H1 (cell line): ENCODE results near the gene BHMT. TPM values are rescaled to one million over a fixed set of nuclear protein-coding genes. Genes with fewer than 3 reads are reported as not detected.

Experiments used
- CTCF ChIA-PET: fragments of 300-600 bp; sonication (Branson Sonifier 250); formaldehyde crosslinking; loops from one replicate; lab custom pipeline; 2021; ENCODE audit not compliant: partially characterized antibody; lab: Charles Lee
- POLR2A ChIA-PET: fragments of 300-600 bp; sonication (Branson Sonifier 250); formaldehyde crosslinking; loops from one replicate; lab custom pipeline; 2021; ENCODE audit warnings: inconsistent platforms; ENCODE audit not compliant: partially characterized antibody; lab: Charles Lee
- DNase-seq, 2 experiments: peaks; one replicate each; pipeline versions ENCODE4 v3.0.0 to v3.0.0-alpha.2; 2010 to 2022; ENCODE audit warnings: low spot score in 2 of 2, low read depth in 1 of 2, mixed read lengths in 1 of 2
- FAIRE-seq: peaks from 2 replicates; lab custom pipeline; 2011; peaks lifted over from hg19 to GRCh38; lab: Jason Lieb, UNC
- H2AFZ ChIP-seq: 2 replicates; pipeline ENCODE4 v1.8.1; 2012; ENCODE audit warnings: low read length, inconsistent platforms
- H2AK5ac ChIP-seq: 2 replicates; pipeline ENCODE4 v1.6.1; 2013; ENCODE audit warnings: low read depth, low read length
- H2BK120ac ChIP-seq: replicated peaks from 2 replicates; pipeline ENCODE3; 2013; ENCODE audit warnings: low read depth, low read length, inconsistent platforms
- H2BK12ac ChIP-seq: 2 replicates; pipeline ENCODE4 v1.6.1; 2013; ENCODE audit warnings: low read depth, low read length
- H2BK15ac ChIP-seq: 2 replicates; pipeline ENCODE4 v1.6.1; 2013; ENCODE audit warnings: low read length
- H2BK20ac ChIP-seq: 2 replicates; pipeline ENCODE4 v1.6.1; 2013; ENCODE audit warnings: low read length
- H2BK5ac ChIP-seq: 2 replicates; pipeline ENCODE4 v1.6.1; 2013; ENCODE audit warnings: low read depth, low read length
- H3K14ac ChIP-seq: 2 replicates; pipeline ENCODE4 v1.6.1; 2013; ENCODE audit warnings: inconsistent platforms; ENCODE audit not compliant: insufficient read length
- H3K18ac ChIP-seq: 2 replicates; pipeline ENCODE4 v1.6.1; 2013; ENCODE audit warnings: low read length; ENCODE audit errors: extremely low read depth
- H3K23ac ChIP-seq: 2 replicates; pipeline ENCODE4 v1.6.1; 2013; ENCODE audit warnings: inconsistent platforms; ENCODE audit not compliant: insufficient read length
- H3K23me2 ChIP-seq: 2 replicates; pipeline ENCODE4 v1.6.1; 2013; ENCODE audit warnings: low read depth, low read length
- H3K27ac ChIP-seq: 2 replicates; pipeline ENCODE4 v1.6.1; 2011; ENCODE audit warnings: low read depth, low read length, inconsistent platforms
- H3K27me3 ChIP-seq, 4 experiments: replicated peaks in 1 of 4; 1 replicate in 1 of 4; 2 replicates in 3 of 4; pipeline versions ENCODE4 v1.6.1 to v1.8.1; 2011 to 2013; ENCODE audit warnings: low read length in 3 of 4, mild to moderate bottlenecking in 3 of 4, inconsistent platforms in 2 of 4, mixed read lengths in 2 of 4, moderate library complexity in 1 of 4; ENCODE audit not compliant: control insufficient read depth in 3 of 4, insufficient read depth in 3 of 4; ENCODE audit errors: extremely low read depth in 1 of 4
- H3K36me3 ChIP-seq, 4 experiments: 2 replicates each; pipeline versions ENCODE4 v1.6.1 to v1.8.1; 2011 to 2013; ENCODE audit warnings: mild to moderate bottlenecking in 4 of 4, low read length in 3 of 4, moderate library complexity in 2 of 4, control low read depth in 1 of 4, inconsistent platforms in 1 of 4; ENCODE audit not compliant: insufficient read depth in 4 of 4, control insufficient read depth in 2 of 4
- H3K4ac ChIP-seq: replicated peaks from 2 replicates; pipeline ENCODE3; 2013; ENCODE audit warnings: low read length, low read depth, mixed read lengths, inconsistent platforms; ENCODE audit not compliant: insufficient read length
- H3K4me1 ChIP-seq, 4 experiments: replicated peaks in 1 of 4; 1 replicate in 1 of 4; 2 replicates in 3 of 4; pipeline versions ENCODE4 v1.6.1 to v1.8.1; 2011 to 2013; ENCODE audit warnings: low read length in 3 of 4, inconsistent platforms in 2 of 4, mixed read lengths in 1 of 4; ENCODE audit not compliant: insufficient read depth in 4 of 4, control insufficient read depth in 3 of 4
- H3K4me2 ChIP-seq, 2 experiments: 2 replicates each; pipeline versions ENCODE4 v1.6.1 to v1.8.1; 2011 to 2013; ENCODE audit warnings: low read depth in 2 of 2, low read length in 2 of 2, control low read depth in 1 of 2, inconsistent platforms in 1 of 2, mild to moderate bottlenecking in 1 of 2; ENCODE audit not compliant: insufficient read depth in 1 of 2
- H3K4me3 ChIP-seq, 4 experiments: fragments of 200-600, 300-600 bp in 1 of 4; sonication (generic), shearing (Covaris generic), sonication (Bioruptor Twin) in 1 of 4; 2 replicates each; pipeline versions ENCODE4 v1.5.1 to v1.8.1; 2011 to 2016; ENCODE audit warnings: low read length in 4 of 4, low read depth in 3 of 4, control low read depth in 2 of 4, inconsistent platforms in 2 of 4, mild to moderate bottlenecking in 2 of 4, mixed read lengths in 1 of 4, moderate library complexity in 1 of 4; ENCODE audit not compliant: insufficient read depth in 2 of 4; ENCODE audit errors: extremely low read depth in 1 of 4
- H3K56ac ChIP-seq: replicated peaks from 2 replicates; pipeline ENCODE3; 2013; ENCODE audit warnings: low read depth, mild to moderate bottlenecking, mixed read lengths, low read length, inconsistent platforms; ENCODE audit not compliant: insufficient read length
- H3K79me1 ChIP-seq: 2 replicates; pipeline ENCODE4 v1.6.1; 2013; ENCODE audit warnings: low read depth, low read length, control low read depth
- H3K79me2 ChIP-seq, 2 experiments: 2 replicates each; pipeline versions ENCODE4 v1.6.1 to v1.8.1; 2012 to 2013; ENCODE audit warnings: low read length in 2 of 2, mild to moderate bottlenecking in 2 of 2, inconsistent platforms in 1 of 2; ENCODE audit not compliant: insufficient read depth in 2 of 2, control insufficient read depth in 1 of 2
- H3K9ac ChIP-seq, 4 experiments: replicated peaks in 1 of 4; 1 replicate in 1 of 4; 2 replicates in 3 of 4; pipeline versions ENCODE4 v1.6.1 to v1.8.1; 2011 to 2013; ENCODE audit warnings: low read depth in 3 of 4, low read length in 3 of 4, control low read depth in 2 of 4, mild to moderate bottlenecking in 2 of 4, moderate library complexity in 2 of 4, inconsistent platforms in 1 of 4; ENCODE audit errors: extremely low read depth in 1 of 4
- H3K9me3 ChIP-seq, 2 experiments: 2 replicates each; pipeline versions ENCODE4 v1.6.1 to v1.8.1; 2012 to 2013; ENCODE audit warnings: mild to moderate bottlenecking in 2 of 2, moderate library complexity in 2 of 2, control low read depth in 1 of 2, inconsistent platforms in 1 of 2, low read depth in 1 of 2, low read length in 1 of 2, mixed read lengths in 1 of 2; ENCODE audit not compliant: insufficient read depth in 2 of 2
- H4K20me1 ChIP-seq, 2 experiments: replicated peaks in 1 of 2; 2 replicates each; pipeline versions ENCODE3 to v1.8.1; 2011 to 2013; ENCODE audit warnings: inconsistent platforms in 2 of 2, low read length in 2 of 2, mild to moderate bottlenecking in 1 of 2; ENCODE audit not compliant: insufficient read depth in 2 of 2, control insufficient read depth in 1 of 2
- H4K5ac ChIP-seq: 2 replicates; pipeline ENCODE4 v1.6.1; 2013; ENCODE audit warnings: low read length, low read depth, mixed read lengths, inconsistent platforms; ENCODE audit not compliant: insufficient read length
- H4K8ac ChIP-seq: 2 replicates; pipeline ENCODE4 v1.8.0; 2013; ENCODE audit warnings: mild to moderate bottlenecking, moderate library complexity, low read length, inconsistent platforms; ENCODE audit not compliant: insufficient read depth; ENCODE audit errors: extremely low read depth
- H4K91ac ChIP-seq: replicated peaks from 2 replicates; pipeline ENCODE3; 2013; ENCODE audit warnings: low read length, mixed read lengths, inconsistent platforms; ENCODE audit not compliant: insufficient read length
- HDAC2 ChIP-seq, 2 experiments: fragments of 300-600 bp in 1 of 2; sonication (generic) in 1 of 2; IDR thresholded peaks; 2 replicates each; pipeline ENCODE4 v1.6.1; 2011 to 2012; ENCODE audit warnings: low read depth in 2 of 2, low read length in 2 of 2, mild to moderate bottlenecking in 2 of 2, moderate library complexity in 2 of 2, borderline replicate concordance in 1 of 2, inconsistent platforms in 1 of 2
- WGBS, 2 experiments: shearing (Covaris generic) in 1 of 2; methylation state at CpG; one replicate each; pipeline versions ENCODE4 v1.1.6 to v1.1.7; 2013 to 2015; ENCODE audit warnings: low lambda C conversion rate in 2 of 2, mixed read lengths in 2 of 2, inconsistent platforms in 1 of 2, low coverage in 1 of 2, missing lambda C conversion rate in 1 of 2; ENCODE audit not compliant: insufficient replicate concordance in 2 of 2, insufficient coverage in 1 of 2, insufficient read length in 1 of 2; ENCODE audit errors: extremely low coverage in 1 of 2, missing lambda C conversion rate in 1 of 2; 5-methylcytosine and 5-hydroxymethylcytosine counted together
- polyA plus RNA-seq, 7 experiments: library from polyadenylated mRNA; depleted of rRNA in 3 of 7; stranded (reverse) in 5 of 7; unstranded in 2 of 7; fragments of >200 nt in 5 of 7; fragments of 200-250 nt in 2 of 7; gene quantifications; 1 replicate in 5 of 7; 2 replicates in 1 of 7; 4 replicates in 1 of 7; pipeline versions ENCODE4 v1.2.1 to v1.2.3, GENCODE V29; 2011 to 2013; ENCODE audit warnings: missing spikeins in 2 of 7, mixed read lengths in 2 of 7
- total RNA-seq: library from RNA; stranded (reverse); fragmentation: NEBNext Ultra II Directional; extraction: Animal tissue kit (Norgen Biotek cat#: 25700); gene quantifications from 2 replicates; pipeline ENCODE4 v1.2.1, GENCODE V29; 2021

Gene BHMT
- total and polyA plus RNA-seq, 2 of the 8 experiments (the other 6 are each of a cell fraction or from before 2014, with no cell fraction given): 0.54 to 1.6 TPM

GRCh38 chr5:79108792-79109191, 2.8 kb upstream of the BHMT start:
- no peak overlapping the region for H3K27ac ChIP-seq
- H3K23me2 ChIP-seq: peaks cover 11% of the 10 kb centered on the region; the same call in 1 of the 2 replicates
- no peak overlapping the region for H3K18ac ChIP-seq
- H2BK12ac ChIP-seq: no peak overlapping the region
- H2BK20ac ChIP-seq: no peak overlapping the region
- no peak for DNase-seq
- H3K4me2 ChIP-seq: no peak overlapping the region
- no peak overlapping the region for H3K23ac ChIP-seq
- H3K27me3 ChIP-seq: peaks cover 15 to 27% (median 22%) of the 10 kb centered on the region in 4 experiments
- no peak overlapping the region for H3K9ac ChIP-seq
- no peak overlapping the region for H2BK5ac ChIP-seq
- TF ChIP-seq HDAC2 (IDR thresholded peaks at IDR 0.05; ENCODE audit: borderline replicate concordance in 1 of 2, low read depth in 2 of 2, low read length in 2 of 2): no peak
- 89% methylated on average over 8 of the region's 8 CpGs; no CpG with 5 or more reads in 1 of the 2 experiments for WGBS, 2 experiments
- no peak for FAIRE-seq
- no peaks in the 10 kb centered on the region for H3K4me1 ChIP-seq
- H3K79me1 ChIP-seq: no peaks in the 10 kb centered on the region
- no peak overlapping the region for H3K14ac ChIP-seq
- no peaks in the 10 kb centered on the region for H3K79me2 ChIP-seq
- H4K5ac ChIP-seq: no peak overlapping the region
- H2AFZ ChIP-seq: no peak overlapping the region
- H3K9me3 ChIP-seq: no peaks in the 10 kb centered on the region
- H3K4ac ChIP-seq: no peak overlapping the region
- ChIA-PET CTCF (interaction anchor here (0.7 to 7.0 kb wide), 13 partner anchors 20 to 590 kb away, joined by 3 to 49 read pairs (median 5); no protein-coding TSS in a partner anchor), POLR2A (no interaction called here)
- H4K20me1 ChIP-seq: peaks cover 0 to 3% of the 10 kb centered on the region in 2 experiments
- no peak overlapping the region for H2BK15ac ChIP-seq
- no peak overlapping the region for H2AK5ac ChIP-seq
- H4K91ac ChIP-seq: no peak overlapping the region
- no peak overlapping the region for H3K4me3 ChIP-seq
- no peak overlapping the region for H2BK120ac ChIP-seq
- H4K8ac ChIP-seq: no peak overlapping the region
- H3K56ac ChIP-seq: no peak overlapping the region
- no peaks in the 10 kb centered on the region for H3K36me3 ChIP-seq
